ENCODE measurements around the gene DOCK8.

Gene DOCK8

DNA sequence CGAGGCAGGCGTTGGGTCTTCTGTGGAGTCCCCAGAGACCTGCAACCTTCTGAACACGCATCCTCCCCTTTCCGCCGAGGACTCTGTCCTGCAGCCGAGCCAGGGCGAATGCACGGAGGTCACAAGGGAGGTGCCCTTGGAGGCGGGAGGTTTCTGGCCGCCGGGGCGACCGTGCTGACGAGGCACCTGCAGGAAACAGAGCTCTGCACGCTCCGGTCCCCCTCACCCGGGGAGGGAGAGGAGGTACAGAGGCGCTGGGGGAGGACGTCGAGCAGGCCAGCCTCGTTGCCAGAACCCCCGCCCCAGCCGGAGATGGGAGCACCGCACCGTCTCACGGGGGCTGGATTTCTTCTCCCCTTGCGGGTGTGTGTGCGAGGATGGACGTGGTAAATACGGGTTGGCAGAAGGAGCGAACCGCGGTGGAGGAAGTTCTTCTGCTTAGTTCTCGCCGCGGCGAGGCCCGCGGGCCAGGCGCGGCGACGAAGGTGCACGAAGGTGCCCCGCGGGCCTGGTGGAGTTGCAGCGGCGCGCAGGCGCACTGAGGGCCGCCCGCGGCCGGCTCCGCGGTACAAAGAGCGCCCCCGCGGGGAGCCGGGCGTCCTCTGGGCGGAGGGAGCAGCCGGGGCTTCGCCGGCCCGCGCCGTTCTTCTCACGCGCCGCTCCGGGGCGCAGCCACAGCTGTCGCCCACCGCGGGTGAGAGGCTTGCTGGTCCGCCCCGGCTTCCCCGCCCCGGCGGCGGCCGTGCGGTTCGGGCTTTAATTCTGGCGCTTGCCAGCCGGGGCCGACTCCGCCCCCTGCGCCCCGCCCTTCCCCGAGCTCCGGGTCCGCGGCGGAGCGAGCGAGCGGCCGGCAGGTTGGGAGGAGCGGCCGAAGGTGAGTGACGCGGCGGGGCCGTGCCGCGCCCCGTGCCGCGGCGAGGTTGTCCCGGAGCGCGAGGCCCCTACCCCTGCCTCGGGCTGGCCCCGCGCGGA is 289.5 kb downstream of the DOCK8 start, which contains the start of gene KANK1:
Gene KANK1, plus strand, starts transcription at position 815 of the 972 bp plus-strand sequence.
- Histone ChIP-seq H3K36me3 (ENCODE audit: insufficient read depth) (no peaks in the 10 kb centered on the region), H3K79me2 (ENCODE audit: insufficient read depth, low read depth) (no peaks in the 10 kb centered on the region), H4K20me1 (ENCODE audit: insufficient read depth) (no peaks in the 10 kb centered on the region), H3K9ac (peak within 1 kb of the TSS; percentile 56), H2AFZ (ENCODE audit: low read depth) (peak within 1 kb of the TSS; percentile 98), H3K27ac (peak within 1 kb of the TSS; percentile 80), H3K4me3 (IDR thresholded peaks at IDR 0.05; ENCODE audit: insufficient read depth, low read depth, low read length) (no peak within 1 kb of the TSS), H3K4me2 (peak within 1 kb of the TSS; percentile 56), H3K4me1 (ENCODE audit: low read depth, poor library complexity, severe bottlenecking) (peaks cover 26% of the 10 kb centered on the region), H3K27me3 (ENCODE audit: insufficient read depth, low read depth) (no peaks in the 10 kb centered on the region)
- TF ChIP-seq, protein P1, sequence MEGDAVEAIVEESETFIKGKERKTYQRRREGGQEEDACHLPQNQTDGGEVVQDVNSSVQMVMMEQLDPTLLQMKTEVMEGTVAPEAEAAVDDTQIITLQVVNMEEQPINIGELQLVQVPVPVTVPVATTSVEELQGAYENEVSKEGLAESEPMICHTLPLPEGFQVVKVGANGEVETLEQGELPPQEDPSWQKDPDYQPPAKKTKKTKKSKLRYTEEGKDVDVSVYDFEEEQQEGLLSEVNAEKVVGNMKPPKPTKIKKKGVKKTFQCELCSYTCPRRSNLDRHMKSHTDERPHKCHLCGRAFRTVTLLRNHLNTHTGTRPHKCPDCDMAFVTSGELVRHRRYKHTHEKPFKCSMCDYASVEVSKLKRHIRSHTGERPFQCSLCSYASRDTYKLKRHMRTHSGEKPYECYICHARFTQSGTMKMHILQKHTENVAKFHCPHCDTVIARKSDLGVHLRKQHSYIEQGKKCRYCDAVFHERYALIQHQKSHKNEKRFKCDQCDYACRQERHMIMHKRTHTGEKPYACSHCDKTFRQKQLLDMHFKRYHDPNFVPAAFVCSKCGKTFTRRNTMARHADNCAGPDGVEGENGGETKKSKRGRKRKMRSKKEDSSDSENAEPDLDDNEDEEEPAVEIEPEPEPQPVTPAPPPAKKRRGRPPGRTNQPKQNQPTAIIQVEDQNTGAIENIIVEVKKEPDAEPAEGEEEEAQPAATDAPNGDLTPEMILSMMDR (conservative IDR thresholded peaks at IDR 0.05; ENCODE audit: low read depth, low read length), result 0 out of 2 replicates have a peak, but pooled peaks have one; percentile 15

DNA sequence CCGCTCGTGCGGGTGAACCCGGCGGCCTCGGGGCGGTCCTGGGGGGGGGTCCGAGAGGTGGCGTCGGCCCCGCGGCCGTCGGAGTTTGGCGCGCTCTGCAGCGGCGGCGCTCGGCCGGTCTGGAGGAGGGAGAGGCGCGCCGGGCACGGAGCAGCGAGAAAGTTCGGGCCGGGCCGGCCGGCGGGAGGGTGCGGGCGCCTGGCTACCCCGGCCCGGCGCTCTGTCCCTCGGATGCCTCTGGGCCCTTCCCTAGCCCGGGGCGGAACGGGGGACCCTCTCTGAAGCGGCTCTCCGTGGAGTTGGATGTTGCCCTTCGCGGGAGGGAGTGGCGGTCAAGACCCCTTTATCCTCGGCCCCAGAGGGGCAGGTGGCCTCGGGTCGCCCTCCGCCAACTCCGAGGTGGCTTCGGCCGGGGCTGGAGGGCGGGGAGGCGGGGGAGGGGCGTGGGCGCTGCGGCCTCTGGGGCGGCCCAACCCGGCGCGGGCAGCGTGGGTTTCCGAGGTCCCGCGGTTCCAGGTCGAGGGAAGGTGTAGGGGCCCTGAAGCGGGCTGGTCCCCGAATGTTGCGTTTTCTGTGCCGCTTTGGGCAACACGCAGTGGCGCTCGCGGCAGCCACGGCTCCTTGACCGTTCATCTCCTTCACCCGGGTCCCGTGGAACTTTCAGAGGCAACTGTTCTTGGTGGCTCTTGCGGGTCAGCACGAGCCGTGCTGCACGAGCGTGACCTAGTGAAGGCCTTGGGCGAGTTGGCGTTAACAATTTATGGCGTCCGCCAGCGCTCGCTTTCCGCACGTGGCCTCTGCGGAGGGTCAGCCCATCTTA is 290.5 kb downstream of the DOCK8 start:
- H4K20me1 ChIP-seq (ENCODE audit: insufficient read depth), result no peaks in the 10 kb centered on the region
- no peak overlapping the region for H3K27ac ChIP-seq
- H3K4me2 ChIP-seq, result peak overlapping the region; percentile 42
- H3K9ac ChIP-seq, result peak overlapping the region; percentile 47; the same call in 1 of the 2 replicates
- H3K27me3 ChIP-seq (ENCODE audit: insufficient read depth, low read depth), result no peaks in the 10 kb centered on the region
- H3K36me3 ChIP-seq (ENCODE audit: insufficient read depth), result no peaks in the 10 kb centered on the region
- peaks cover 26% of the 10 kb centered on the region for H3K4me1 ChIP-seq (ENCODE audit: low read depth, poor library complexity, severe bottlenecking)
- H3K79me2 ChIP-seq (ENCODE audit: insufficient read depth, low read depth), result no peaks in the 10 kb centered on the region
- no peak overlapping the region for H3K4me3 ChIP-seq (IDR thresholded peaks at IDR 0.05; ENCODE audit: insufficient read depth, low read depth, low read length)
- TF ChIP-seq, protein P1 (conservative IDR thresholded peaks at IDR 0.05; ENCODE audit: low read depth, low read length), result no peak
- H2AFZ ChIP-seq (ENCODE audit: low read depth), result peak overlapping the region; percentile 66; the same call in 1 of the 2 replicates

DNA sequence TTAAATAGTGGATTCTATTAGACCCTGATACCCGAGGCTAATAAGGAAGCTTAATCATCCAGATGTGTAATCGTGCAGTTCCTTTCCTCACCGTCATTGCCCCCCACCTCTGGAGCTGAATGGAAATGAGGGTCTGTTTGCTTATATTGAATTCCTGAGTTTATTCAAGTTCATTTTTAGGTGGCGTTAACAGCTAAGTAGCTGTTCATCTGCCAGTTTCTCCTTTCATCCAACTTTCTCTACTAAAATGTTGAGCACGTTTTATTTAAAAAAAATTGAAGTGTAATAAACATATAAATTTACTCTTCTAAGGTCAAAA is 291.0 kb downstream of the DOCK8 start:
- Histone ChIP-seq H2AFZ (ENCODE audit: low read depth) (no peak overlapping the region), H3K9ac (no peak overlapping the region), H3K79me2 (ENCODE audit: insufficient read depth, low read depth) (no peaks in the 10 kb centered on the region), H3K4me3 (IDR thresholded peaks at IDR 0.05; ENCODE audit: insufficient read depth, low read depth, low read length) (no peak overlapping the region), H3K27me3 (ENCODE audit: insufficient read depth, low read depth) (no peaks in the 10 kb centered on the region), H4K20me1 (ENCODE audit: insufficient read depth) (no peaks in the 10 kb centered on the region), H3K36me3 (ENCODE audit: insufficient read depth) (no peaks in the 10 kb centered on the region), H3K4me1 (ENCODE audit: low read depth, poor library complexity, severe bottlenecking) (peaks cover 26% of the 10 kb centered on the region), H3K27ac (no peak overlapping the region), H3K4me2 (0 out of 2 replicates have a peak overlapping the region, but pooled peaks have one; percentile 42)
- TF ChIP-seq, protein P1 (conservative IDR thresholded peaks at IDR 0.05; ENCODE audit: low read depth, low read length), result no peak

DNA sequence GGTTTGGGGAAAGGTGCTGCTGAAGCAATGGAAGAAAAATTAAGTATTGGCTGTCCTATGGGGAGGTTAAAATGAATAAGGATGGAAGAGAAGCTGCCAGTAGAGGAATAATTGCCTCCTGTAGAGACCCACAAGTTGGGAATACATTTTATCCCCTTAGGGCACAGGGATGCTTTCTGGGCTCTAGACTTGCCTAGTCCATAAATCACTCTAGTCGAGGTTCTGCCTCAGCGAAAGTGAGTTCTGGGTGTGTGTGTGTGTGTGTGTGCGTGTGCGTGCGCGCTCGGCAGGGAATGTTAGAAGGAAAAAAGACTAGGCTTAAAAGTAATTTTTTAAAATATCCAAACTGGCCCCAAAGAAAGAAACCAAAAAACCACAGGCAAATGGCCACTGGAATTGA is 291.6 kb downstream of the DOCK8 start:
- no peak overlapping the region for H3K4me2 ChIP-seq

More for the DNA sequence above, 291.6 kb downstream of the DOCK8 start:
- no peaks in the 10 kb centered on the region for H3K27me3 ChIP-seq (ENCODE audit: insufficient read depth, low read depth)
- H2AFZ ChIP-seq (ENCODE audit: low read depth), result no peak overlapping the region
- H3K79me2 ChIP-seq (ENCODE audit: insufficient read depth, low read depth), result no peaks in the 10 kb centered on the region
- TF ChIP-seq, protein P1 (conservative IDR thresholded peaks at IDR 0.05; ENCODE audit: low read depth, low read length), result no peak
- H3K4me3 ChIP-seq (IDR thresholded peaks at IDR 0.05; ENCODE audit: insufficient read depth, low read depth, low read length), result no peak overlapping the region
- no peaks in the 10 kb centered on the region for H4K20me1 ChIP-seq (ENCODE audit: insufficient read depth)
- H3K36me3 ChIP-seq (ENCODE audit: insufficient read depth), result no peaks in the 10 kb centered on the region
- peaks cover 26% of the 10 kb centered on the region for H3K4me1 ChIP-seq (ENCODE audit: low read depth, poor library complexity, severe bottlenecking)
- H3K27ac ChIP-seq, result no peak overlapping the region
- H3K9ac ChIP-seq, result no peak overlapping the region
